IPS DF 19.7 (cell line): ENCODE results near the gene LRRN2.
A peak's percentile ranks its signal among the peaks of the same experiment; 100 is the strongest.
"Not testable (repeated sequence)": the region's sequence is repeated elsewhere in the genome, so short reads cannot be mapped to it uniquely, and the experiment has no call there.

Experiments
- DNase-seq: peaks from one replicate; pipeline ENCODE4 v3.0.0-alpha.2; 2013; ENCODE audit warnings: low read depth, low spot score

LRRN2 gene

DNA sequence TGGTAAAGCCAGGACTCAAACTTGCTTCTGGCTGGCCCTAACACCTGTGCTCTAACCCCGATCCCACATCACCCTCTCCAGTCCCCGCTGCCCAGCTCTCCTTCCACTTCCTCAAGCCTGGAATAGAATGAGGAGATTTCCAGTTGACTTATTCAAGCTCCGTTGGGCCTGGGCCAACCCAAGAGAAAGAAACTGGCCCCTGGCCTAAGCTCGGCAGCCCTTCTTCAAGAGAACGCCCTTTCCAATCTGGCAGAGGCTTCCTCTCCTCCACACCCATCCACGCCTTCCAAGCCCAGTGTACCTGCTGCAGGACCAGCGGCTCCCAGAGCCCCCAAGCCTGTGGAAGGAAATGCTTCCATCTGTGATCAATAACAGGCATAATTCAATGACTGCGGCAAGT, 51.9 kb downstream of the LRRN2 start:
- DNase-seq: no peak

GRCh38 chr1:204630132-204630905, 55.2 kb downstream of the LRRN2 start:
- DNase-seq: no peak

- not testable (repeated sequence) for DNase-seq
Measured at GRCh38 chr1:204629459-204629858, 56.1 kb downstream of the LRRN2 start.

- no peak for DNase-seq
Measured at GRCh38 chr1:204628868-204629267, 56.7 kb downstream of the LRRN2 start.

GRCh38 chr1:204627436-204627835, 58.1 kb downstream of the LRRN2 start:
- no peak for DNase-seq

GRCh38 chr1:204626381-204626780, 59.2 kb downstream of the LRRN2 start:
- no peak for DNase-seq

GRCh38 chr1:204624631-204625216, 60.8 kb downstream of the LRRN2 start:
- no peak for DNase-seq

GRCh38 chr1:204623894-204624361, 61.6 kb downstream of the LRRN2 start:
- peak; percentile 33 for DNase-seq

DNA sequence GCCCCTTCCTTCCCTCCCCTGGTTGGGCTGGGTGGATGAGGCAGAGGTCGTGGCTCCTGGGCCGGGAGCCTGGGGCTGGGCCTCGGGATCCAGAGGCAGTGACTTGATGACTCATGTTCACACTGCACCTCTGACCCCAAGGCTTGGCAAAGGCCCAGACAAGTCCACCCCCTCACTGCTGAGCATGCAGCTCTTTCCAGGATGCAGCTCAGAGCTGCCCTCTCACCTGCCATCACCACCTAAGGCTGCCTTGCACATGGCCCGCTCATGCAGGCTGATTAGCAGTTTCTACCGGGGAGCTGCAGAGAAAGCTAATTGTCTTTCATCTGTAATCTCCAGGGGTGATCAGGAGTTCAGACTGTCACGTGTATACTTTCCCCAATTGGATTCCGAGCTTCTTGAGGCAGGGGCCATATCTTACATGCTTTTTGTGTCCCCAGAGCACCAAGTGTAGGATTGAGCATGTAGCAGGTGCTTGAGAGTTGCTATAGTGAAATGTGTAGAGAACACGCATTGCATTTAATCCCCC, 62.1 kb downstream of the LRRN2 start:
- DNase-seq: no peak

- no peak for DNase-seq
Measured at GRCh38 chr1:204621996-204622395, 63.5 kb downstream of the LRRN2 start.

DNA sequence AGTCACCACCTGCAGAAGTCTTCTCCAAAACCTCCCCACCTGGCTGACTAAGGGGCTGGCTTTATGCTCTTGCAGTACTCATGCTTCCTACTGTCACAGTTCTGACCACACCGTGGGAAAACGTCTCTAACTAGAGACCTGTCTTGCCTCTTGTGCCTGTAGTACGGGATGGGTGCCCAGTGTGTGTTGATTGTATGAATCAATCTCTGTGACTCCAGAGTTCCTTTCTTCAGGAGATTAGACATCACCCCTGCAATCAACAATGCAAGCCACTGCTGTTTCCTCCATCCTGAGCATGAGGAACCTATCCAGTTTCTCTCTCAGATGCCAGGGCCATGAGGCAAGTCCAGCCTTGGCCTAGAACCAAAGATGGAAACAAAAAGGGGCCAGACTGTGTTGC, 64.1 kb downstream of the LRRN2 start:
- DNase-seq: no peak

GRCh38 chr1:204619721-204620120, 65.8 kb downstream of the LRRN2 start:
- no peak for DNase-seq

DNA sequence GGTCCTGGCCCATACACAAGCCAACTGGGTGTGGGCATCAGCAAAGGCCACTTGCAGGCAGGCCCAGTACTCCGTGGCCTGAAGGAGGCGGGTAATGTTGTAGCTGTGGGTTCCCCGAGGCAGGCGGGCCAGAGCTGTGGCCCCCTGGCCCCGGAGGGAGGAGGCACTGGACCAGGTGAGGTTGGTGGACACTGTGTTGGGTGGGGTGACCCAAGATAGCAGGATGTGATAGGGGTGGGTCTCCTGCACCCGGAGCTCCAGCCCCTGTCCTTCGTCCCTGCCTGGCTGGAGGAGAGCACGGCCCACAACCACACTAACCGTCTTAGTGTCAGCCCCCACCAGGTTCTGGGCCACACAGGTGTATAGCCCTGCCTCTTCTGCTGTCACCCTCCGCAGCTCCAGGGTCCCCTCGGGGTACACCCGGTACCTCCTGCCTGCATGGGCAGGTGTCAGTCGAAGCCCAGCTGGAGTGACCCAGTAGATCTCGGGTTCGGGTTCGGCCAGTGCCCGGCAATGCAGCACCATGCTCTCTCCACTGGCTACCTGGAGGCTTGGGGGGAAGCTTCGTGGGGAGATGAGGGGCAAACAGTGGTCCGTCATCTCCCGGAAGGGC, 67.3 kb downstream of the LRRN2 start:
- no peak for DNase-seq

GRCh38 chr1:204617256-204618147, 68.0 kb downstream of the LRRN2 start:
- DNase-seq: no peak

DNA sequence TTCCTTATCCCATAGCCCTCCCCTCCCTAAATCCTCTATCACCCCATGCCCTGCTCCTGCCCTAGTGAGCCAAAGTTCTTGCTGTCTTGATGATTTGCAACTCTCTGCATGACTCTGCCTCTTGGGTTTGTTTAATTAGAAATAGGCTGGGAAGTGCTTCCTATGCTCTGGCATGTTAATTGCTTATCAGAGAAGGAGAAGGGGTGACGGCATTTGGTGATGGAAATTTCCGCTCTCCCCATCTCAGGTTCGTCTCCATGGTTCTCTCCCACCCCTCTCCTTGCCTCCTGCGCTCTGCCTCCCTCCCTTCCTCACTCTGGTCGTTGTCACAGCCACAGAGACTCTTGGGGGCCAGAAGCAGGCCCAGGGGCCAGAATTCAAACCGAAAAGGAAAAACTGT, 68.9 kb downstream of the LRRN2 start:
- DNase-seq: no peak

- no peak for DNase-seq
Measured at GRCh38 chr1:204615881-204616280, 69.7 kb downstream of the LRRN2 start.

GRCh38 chr1:204613636-204614035, 71.9 kb downstream of the LRRN2 start:
- no peak for DNase-seq

DNA sequence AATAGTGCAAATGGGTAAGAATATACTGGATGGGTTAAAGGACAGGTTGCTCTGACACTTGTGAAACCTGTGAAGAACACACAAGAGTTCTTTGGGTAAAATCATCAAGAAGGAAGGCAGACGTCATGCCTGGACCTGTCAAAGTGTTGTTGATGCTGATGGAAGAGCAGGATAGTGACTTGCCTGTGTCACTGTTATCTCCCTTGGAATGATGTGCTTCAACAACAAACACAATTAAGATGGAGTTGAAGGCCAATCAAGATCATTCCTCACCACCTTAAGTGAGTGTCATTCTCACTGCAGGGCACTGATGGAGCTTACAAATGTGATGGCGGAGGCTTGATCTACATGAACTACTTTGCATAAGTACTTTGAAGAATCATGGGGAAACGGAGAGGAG, 73.2 kb downstream of the LRRN2 start:
- DNase-seq: no peak

- no peak for DNase-seq
Measured at GRCh38 chr1:204611036-204611435, 74.5 kb downstream of the LRRN2 start.

GRCh38 chr1:204607910-204608309, 77.6 kb downstream of the LRRN2 start:
- DNase-seq: no peak

GRCh38 chr1:204605791-204606190, 79.7 kb downstream of the LRRN2 start:
- DNase-seq: no peak
